HG03196 (cell line): ENCODE results near the gene GULP1.
"Not testable (repeated sequence)": the region's sequence is repeated elsewhere in the genome, so short reads cannot be mapped to it uniquely, and the experiment has no call there.

Experiments used
- ATAC-seq: cut with Tn5 transposase; IDR thresholded peaks from one replicate; pipeline ENCODE4 v1.9.1; 2021; ENCODE audit not compliant: unreplicated experiment

The GULP1 gene

GRCh38 chr2:188588235-188588634 is 296.6 kb downstream of the GULP1 start:
- no peak for ATAC-seq

GRCh38 chr2:188596054-188596453 is 304.4 kb downstream of the GULP1 start:
- ATAC-seq = no peak

GRCh38 chr2:188598551-188598950 is 306.9 kb downstream of the GULP1 start:
- ATAC-seq = no peak

- no peak for ATAC-seq
Observed at GRCh38 chr2:188599140-188599539, 307.5 kb downstream of the GULP1 start.

- ATAC-seq = no peak
Observed at GRCh38 chr2:188600536-188601210, 309.0 kb downstream of the GULP1 start.

DNA sequence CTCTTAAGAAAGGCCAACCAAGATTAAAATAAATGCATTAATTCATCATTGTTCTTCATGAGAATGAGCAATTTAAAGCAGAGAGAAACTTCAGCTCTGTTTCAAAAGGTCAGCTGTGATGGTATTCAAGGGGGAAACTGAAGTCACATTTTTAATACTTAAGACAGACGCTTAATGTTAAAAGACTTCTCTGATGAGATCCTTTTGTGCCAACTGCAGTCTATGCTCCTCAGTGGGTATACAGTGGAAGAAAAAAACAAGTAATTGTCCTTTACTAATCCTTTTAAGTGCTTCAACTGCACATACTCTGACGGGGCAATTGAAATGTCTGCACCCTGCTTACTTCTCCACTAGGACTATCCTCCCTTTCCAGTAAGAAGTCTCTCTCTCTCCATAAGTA is 309.7 kb downstream of the GULP1 start:
- ATAC-seq = no peak

DNA sequence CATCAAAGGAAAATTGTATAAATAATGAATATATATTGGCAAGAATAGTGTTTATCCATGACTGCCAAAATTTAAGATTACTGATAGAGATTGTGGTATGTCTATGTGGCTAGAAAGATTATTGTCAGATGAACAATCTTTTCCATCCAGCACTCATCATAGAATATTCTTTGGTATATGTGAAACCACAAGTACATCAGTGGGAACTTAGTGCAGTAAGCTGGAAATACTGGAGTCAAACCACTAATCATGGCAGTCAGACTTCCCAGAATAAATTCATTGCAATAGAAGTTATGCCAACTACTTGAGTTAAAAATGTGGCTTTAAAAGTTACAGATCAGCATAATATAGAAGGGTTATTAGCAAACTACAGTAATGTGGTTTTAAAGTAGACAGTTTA is 310.3 kb downstream of the GULP1 start:
- ATAC-seq = no peak

DNA sequence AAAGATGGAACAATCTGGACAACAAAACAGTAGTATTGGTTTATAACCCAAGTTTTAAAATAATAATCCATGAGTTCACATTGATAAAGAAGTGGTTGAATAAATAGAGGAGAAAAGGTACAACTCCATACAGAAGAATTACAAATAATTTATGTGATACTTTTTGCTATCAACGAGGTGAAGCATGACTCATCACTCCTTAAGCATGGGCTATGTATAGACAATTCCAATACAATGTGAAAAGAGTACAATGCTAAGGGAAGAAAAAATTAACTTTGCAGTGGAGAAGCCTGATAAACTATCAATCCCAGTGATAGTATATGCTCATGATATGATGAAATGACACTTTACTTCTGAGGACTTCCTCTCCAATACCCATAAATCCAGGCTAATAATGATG is 312.9 kb downstream of the GULP1 start:
- no peak for ATAC-seq

DNA sequence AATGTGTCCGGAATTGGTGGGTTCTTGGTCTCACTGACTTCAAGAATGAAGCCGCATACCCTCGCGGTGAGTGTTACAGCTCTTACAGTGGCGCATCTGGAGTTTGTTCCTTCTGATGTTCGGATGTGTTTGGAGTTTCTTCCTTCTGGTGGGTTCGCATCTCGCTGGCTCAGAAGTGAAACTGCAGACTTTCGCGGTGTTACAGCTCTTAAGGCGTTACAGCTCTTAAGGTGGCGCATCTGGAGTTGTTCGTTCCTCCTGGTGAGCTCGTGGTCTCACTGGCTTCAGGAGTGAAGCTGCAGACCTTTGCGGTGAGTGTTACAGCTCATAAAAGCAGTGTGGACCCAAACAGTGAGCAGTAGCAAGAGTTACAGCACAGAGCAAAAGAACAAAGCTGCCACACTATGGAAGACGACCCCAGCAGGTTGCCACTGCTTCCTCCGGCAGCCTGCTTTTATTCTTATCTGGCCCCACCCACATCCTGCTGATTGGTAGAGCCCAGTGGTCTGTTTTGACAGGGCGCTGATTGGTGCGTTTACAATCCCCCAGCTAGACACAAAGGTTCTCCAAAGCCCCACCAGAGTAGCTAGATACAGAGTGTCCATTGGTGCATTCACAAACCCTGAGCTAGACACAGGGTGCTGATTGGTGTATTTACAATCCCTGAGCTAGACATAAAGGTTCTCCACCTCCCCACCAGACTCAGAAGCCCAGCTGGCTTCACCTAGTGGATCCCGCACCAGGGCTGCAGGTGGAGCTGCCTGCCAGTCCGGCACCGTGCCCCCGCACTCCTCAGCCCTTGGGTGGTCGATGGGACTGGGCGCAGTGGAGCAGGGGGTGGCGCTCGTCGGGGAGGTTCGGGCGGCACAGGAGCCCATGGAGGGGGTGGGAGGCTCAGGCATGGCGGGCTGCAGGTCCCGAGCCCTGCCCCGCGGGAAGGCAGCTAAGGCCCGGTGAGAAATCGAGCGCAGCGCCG is 314.2 kb downstream of the GULP1 start:
- ATAC-seq = not testable (repeated sequence)

GRCh38 chr2:188606596-188606995 is 314.9 kb downstream of the GULP1 start:
- ATAC-seq = not testable (repeated sequence)

GRCh38 chr2:188607501-188607900 is 315.8 kb downstream of the GULP1 start:
- ATAC-seq = no peak

DNA sequence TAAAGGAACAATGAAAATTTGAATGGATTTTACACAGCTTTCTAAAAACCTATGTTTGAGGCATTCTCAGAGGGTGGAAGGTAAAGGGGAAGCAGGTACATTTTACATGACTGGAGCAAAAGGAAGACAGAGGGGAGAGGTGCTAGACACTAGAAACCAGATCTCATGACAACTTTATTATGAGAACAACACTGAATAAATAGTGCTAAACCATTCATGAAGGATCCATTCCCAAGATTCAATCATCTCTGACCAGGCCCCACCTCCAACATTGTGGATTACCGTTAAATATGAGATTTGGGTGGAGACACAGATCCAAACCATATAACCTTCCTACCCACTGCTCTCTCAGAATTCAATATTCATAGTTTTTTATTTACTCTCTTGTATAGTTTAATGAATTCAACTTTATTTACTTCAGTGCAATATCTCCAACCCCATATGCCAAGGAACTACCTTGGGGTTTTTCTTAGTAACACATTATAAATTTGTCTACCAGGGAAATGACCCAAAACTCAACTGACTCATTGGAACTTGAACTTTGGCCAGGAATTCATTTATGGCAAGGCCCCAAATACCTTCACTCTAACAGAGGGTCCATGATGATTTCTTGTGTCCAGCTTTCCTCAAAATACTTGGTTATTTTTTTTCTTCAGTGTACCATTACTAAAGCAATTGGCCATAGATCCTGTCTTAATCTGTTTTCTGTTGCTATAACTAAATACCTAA is 317.8 kb downstream of the GULP1 start:
- ATAC-seq = no peak

DNA sequence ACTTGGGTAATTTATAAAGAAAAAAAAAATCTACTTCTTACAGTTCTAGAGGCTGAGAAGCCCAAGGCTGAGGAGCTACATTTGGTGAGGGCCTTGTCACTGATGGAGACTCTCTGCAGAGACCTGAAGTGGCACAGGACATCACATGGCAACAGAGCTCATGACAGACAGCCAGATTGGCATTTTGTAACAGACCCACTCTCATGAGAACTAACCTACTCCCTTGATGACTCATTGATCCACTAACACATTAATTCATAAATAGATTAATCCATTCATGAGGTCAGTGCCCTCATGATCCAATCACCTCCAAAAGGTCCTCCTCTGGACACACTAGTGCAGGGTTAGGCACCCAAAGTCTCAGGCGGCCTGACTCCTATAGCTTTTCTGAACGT is 318.4 kb downstream of the GULP1 start:
- no peak for ATAC-seq

- ATAC-seq = no peak
Observed at GRCh38 chr2:188610827-188611226, 319.2 kb downstream of the GULP1 start.

GRCh38 chr2:188619146-188619545 is 327.5 kb downstream of the GULP1 start:
- no peak for ATAC-seq

GRCh38 chr2:188620916-188621315 is 329.2 kb downstream of the GULP1 start:
- no peak for ATAC-seq

- ATAC-seq = no peak
Observed at GRCh38 chr2:188622601-188623260, 331.1 kb downstream of the GULP1 start.

DNA sequence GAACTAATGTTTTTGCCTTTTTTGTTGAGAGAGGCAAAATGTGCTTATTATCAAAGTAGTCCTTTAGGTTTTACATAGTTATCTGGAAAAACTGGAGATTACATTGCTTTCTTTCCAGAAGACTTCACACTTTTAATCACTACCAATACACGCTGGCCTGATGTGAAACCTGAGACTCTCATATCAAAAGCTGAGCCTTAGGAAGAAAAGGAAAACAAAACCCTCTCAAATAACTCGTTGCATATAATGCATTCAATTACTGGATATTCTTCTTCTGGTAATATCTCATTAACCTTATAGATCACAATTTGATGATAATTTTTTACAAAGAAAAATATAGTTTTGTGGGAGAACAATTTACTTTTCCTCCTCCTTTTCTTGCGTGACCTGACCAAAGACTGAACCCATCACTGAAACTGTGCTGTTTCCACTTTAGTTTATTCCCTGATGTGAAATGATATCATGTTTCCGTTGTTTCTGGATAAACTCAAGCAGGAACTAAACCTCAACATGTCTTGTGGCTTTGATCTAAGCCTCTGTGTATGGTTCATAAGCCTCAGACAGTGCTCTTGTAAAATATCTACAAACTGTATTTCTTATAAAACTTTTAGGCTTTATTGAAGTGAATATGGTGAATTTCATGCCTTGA is 332.4 kb downstream of the GULP1 start:
- ATAC-seq = no peak

DNA sequence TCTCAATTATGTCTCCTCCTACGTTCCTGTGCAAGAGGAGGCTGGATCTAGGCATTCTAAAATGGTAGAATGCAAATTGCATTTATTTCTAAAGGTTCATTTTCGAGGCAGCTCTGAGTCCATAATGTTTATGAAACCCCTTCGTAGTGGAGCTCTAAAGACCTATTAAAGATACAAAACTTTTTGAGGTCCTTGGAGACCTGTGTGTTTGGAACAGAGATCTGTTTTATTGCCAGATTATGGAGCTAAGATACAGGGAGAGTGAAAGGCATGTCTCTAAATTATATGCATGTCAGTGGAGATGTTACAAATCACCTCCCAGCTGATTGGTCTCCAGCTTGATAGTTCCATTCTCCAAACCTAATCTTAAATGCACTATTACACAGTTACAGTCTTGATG is 335.8 kb downstream of the GULP1 start:
- no peak for ATAC-seq

DNA sequence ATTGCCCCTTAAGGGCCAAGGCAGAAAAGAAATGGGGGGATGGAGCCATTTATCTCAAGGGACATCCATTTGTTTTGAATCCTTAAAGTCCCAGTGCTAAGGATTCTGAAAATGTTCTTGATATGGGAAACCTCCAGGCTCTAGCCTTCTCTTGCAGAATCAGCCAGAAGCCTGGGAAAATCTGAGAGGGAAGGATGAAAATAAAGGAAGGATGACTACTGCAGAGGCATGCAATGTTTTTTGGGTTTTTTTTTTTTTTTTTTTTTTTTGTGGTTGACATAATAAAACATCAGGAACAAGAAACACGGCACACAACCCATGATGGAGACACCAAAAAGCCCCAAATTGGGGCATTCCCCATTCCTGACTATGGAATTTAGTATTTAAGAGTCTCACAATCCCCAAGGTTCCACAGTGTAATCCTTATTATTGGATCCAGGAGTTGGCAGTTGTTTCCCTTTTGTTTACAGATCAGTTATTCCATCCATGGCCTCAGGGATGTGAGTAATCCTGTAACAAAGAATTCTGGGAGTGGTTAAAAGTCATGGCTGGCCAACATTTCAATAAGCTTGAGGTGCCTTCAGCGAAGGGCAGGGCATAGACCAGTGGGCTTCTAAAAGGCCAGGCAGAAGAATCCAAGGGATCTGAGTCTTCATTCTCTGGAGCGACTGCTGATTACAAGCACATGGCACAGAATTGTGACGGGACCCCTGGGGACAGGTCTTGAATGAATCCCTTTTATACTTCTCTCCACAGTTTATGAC is 337.5 kb downstream of the GULP1 start:
- no peak for ATAC-seq
